HG02943 (cell line): ENCODE results near the gene APC.
"Not testable (repeated sequence)": the region's sequence is repeated elsewhere in the genome, so short reads cannot be mapped to it uniquely, and the experiment has no call there.

Experiments
- ATAC-seq: cut with Tn5 transposase; IDR thresholded peaks from one replicate; pipeline ENCODE4 v1.9.1; 2021; ENCODE audit warnings: mild to moderate bottlenecking, low read depth, moderate library complexity; ENCODE audit not compliant: unreplicated experiment

Gene APC

GRCh38 chr5:112713206-112713605 lies 24.5 kb upstream of the APC start:
- no peak for ATAC-seq

GRCh38 chr5:112716895-112717294 lies 20.8 kb upstream of the APC start:
- not testable (repeated sequence) for ATAC-seq

GRCh38 chr5:112717506-112718082 lies 20.1 kb upstream of the APC start:
- no peak for ATAC-seq

- no peak for ATAC-seq
These were observed 19.3 kb upstream of the APC start for GRCh38 chr5:112718344-112718743.

GRCh38 chr5:112720576-112720975 lies 17.1 kb upstream of the APC start:
- ATAC-seq: no peak

GRCh38 chr5:112724901-112725300 lies 12.8 kb upstream of the APC start:
- no peak for ATAC-seq

GRCh38 chr5:112729630-112730029 lies 8.1 kb upstream of the APC start:
- no peak for ATAC-seq

GRCh38 chr5:112732131-112732530 lies 5.6 kb upstream of the APC start:
- ATAC-seq: no peak

GRCh38 chr5:112733586-112733985 lies 4.1 kb upstream of the APC start:
- no peak for ATAC-seq

GRCh38 chr5:112734597-112734996 lies 3.1 kb upstream of the APC start:
- no peak for ATAC-seq

- no peak for ATAC-seq
These were observed 2.0 kb upstream of the APC start for GRCh38 chr5:112735702-112736101.

GRCh38 chr5:112737070-112737462 lies 619 bp upstream of the APC start:
- ATAC-seq: no peak

GRCh38 chr5:112738191-112738560 lies 491 bp downstream of the APC start:
- peak; percentile 21 for ATAC-seq

GRCh38 chr5:112742424-112742823 lies 4.7 kb downstream of the APC start:
- no peak for ATAC-seq

- no peak for ATAC-seq
These were observed 5.9 kb downstream of the APC start for GRCh38 chr5:112743631-112744030.

- no peak for ATAC-seq
These were observed 14.7 kb downstream of the APC start for GRCh38 chr5:112752335-112752734.

GRCh38 chr5:112755703-112756102 lies 18.0 kb downstream of the APC start:
- no peak for ATAC-seq

- peak; percentile 83 for ATAC-seq
These were observed 20.0 kb downstream of the APC start for GRCh38 chr5:112757468-112758208.

- ATAC-seq: no peak
These were observed 21.0 kb downstream of the APC start for GRCh38 chr5:112758676-112759075.

GRCh38 chr5:112762113-112762810 lies 24.6 kb downstream of the APC start:
- no peak for ATAC-seq

GRCh38 chr5:112763165-112763564 lies 25.5 kb downstream of the APC start:
- ATAC-seq: no peak

- ATAC-seq: no peak
These were observed 34.4 kb downstream of the APC start for GRCh38 chr5:112772124-112772523.
